HG03354 (cell line): Measurements from ENCODE around the gene CORO1C.

Source experiments
- ATAC-seq: cut with Tn5 transposase; IDR thresholded peaks from one replicate; pipeline ENCODE4 v1.9.1; 2021; ENCODE audit warnings: mild to moderate bottlenecking; ENCODE audit not compliant: unreplicated experiment, poor library complexity, severe bottlenecking

CORO1C gene

GRCh38 chr12:108728820-108729611 is 2.3 kb downstream of the CORO1C start:
- ATAC-seq, result no peak

DNA sequence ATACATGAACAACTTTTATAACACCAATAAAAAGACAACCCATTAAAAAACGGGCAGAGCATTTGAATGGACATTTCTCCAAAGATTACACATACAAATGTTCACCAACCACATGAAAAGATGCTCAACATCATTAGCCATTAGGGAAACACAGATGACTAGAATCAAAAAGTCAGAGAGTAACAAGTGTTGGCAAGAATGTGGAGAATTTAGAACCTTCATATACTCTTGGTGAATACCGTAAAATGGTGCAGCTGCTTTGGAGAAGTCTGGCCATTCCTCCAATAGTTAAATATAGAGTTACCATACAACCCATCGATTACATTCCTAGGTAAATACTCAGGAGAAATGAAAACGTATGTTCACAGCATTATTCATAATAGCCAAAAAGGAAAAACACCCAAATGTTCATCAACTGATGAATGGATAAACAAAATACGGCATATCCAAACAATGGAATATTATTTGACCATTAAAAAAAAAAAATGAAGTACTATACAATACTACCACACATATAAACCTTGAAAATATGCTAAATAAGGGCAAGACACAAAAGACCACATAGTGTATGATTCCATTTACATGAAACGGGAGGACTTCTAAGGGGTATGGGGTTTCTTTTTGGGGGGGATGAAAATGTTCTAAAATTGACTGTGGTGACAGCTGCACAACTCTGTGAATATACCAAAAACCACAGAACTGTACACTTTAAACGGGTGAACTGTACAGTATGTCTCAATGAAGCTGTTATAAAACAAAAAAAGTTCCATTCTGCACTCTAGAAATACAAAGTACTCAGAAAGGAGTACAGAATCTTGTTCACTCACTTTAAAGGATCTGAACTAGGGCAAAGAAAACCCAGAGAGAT is 3.2 kb downstream of the CORO1C start:
- ATAC-seq, result no peak

DNA sequence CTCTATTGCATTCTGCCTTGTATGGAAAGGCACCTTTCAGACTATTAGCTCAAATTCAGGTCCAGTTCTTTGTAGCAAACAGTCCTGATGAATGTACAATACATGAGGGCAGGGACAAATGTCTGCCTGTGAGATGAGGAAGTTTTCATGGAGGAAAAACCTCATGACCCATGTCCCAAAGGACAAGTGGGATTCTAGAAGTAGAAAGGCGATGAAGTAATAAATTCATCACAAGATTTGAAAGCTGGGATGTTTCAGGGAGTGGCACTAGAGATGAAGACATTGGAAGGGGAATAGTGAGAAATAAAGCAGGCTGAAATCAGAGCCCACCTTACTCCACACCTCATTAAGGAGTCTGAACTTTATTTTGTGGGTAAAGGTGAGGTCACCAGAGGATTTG is 4.2 kb downstream of the CORO1C start:
- ATAC-seq, result no peak

DNA sequence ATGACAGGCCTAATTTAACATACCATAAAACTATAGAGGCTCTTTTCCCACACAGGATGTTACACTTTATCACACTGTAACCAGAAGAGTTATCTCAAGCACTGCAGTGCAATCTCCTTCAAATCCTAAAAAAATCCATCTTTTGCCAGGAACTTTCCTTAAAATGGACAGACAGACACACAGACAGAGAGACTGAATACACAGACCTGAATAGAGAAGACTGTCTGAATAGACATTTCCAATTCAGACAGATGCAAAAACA is 6.5 kb downstream of the CORO1C start:
- no peak for ATAC-seq

DNA sequence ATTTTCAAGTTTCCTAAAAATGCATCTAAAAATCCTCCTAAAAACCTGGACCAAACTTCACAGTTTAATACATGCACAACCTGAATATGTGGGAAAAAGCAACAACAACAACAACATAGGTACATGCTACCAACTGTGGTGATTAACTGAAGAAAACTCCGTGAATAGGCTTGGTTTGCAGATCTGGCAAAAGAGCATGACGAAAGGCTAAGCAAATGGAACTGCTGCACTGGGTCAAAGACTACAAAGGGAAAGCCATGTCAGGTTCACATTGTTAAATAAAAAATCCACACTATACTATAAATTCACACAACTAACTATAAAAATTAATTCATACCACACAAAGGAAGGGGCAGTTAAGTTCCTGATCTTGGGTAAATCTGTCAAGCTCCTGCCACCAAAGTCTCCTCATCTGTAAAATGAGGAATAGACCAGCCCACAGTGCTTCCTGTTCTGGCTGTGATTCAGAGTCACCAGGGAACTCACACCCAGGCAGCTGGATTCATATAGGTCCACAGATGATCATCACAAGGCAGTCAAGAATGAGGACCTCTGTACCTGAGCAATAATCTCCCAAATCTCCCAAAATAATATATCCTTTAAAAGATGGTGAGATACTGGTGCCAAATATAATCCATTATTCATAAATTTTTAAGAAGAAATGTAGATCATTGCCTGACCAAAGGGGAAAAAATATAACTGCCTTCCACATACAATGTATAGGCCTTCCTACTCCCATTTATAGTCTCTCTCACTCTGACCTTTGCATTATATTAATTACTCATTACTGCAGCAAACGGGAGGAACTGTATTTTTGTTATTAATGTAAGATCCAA is 7.0 kb downstream of the CORO1C start:
- no peak for ATAC-seq

- no peak for ATAC-seq
Measured at GRCh38 chr12:108722992-108723766, 8.1 kb downstream of the CORO1C start.

GRCh38 chr12:108722463-108722862 is 8.9 kb downstream of the CORO1C start:
- ATAC-seq, result no peak

GRCh38 chr12:108721824-108722223 is 9.5 kb downstream of the CORO1C start:
- no peak for ATAC-seq

GRCh38 chr12:108720757-108721514 is 10.4 kb downstream of the CORO1C start:
- ATAC-seq, result no peak

- ATAC-seq, result no peak
Measured at GRCh38 chr12:108717243-108717642, 14.1 kb downstream of the CORO1C start.

DNA sequence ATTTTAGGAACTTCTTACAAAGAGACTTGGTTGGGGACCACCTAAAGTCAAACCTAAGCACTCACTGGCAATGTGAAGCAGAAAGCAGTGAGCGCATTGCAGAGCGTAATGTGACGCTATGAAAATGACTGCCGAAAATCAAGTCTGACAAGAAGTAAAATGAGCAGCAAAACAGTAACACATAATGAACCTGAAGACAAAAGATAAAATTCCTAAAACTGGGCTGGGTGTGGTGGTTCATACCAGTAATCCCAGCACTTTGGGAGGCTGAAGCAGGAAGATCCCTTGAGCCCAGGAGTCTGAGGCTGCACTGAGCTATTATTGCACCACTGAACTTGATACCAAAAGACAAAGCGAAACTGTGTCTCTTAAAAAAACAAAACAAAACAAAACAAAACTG is 16.5 kb downstream of the CORO1C start:
- no peak for ATAC-seq

GRCh38 chr12:108713471-108713870 is 17.8 kb downstream of the CORO1C start:
- no peak for ATAC-seq

- ATAC-seq, result no peak
Measured at GRCh38 chr12:108712925-108713203, 18.5 kb downstream of the CORO1C start.

- ATAC-seq, result no peak
Measured at GRCh38 chr12:108712165-108712924, 19.0 kb downstream of the CORO1C start.

DNA sequence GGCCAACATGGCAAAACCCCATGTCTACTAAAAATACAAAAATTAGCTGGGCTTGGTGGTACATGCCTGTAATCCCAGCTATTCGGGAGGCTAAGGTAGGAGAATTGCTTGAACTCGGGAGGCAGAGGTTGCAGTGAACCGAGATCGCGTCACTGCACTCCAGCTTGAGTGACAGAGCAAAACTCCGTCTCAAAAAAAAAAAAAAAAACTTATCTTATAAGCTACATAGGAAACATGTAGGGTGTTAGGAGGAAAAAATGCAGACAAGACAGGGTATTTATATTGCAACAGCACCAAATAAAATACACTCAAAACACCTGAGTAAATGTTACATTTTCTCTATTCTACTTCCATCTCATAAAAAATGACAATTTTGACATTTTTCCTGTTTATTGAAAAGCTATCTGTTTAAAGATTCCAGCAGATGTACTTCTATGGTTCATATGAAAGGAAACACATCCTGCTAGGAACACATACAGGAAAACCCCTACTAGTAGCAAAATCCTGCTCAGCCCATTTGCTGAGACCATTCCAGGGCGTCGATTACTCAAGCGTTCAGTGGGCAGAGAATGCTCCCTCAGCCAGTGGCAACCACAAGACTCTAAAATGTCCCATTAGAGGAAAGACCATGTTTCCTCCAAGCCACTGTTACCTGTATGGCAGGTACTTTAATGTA is 19.7 kb downstream of the CORO1C start:
- ATAC-seq, result no peak

DNA sequence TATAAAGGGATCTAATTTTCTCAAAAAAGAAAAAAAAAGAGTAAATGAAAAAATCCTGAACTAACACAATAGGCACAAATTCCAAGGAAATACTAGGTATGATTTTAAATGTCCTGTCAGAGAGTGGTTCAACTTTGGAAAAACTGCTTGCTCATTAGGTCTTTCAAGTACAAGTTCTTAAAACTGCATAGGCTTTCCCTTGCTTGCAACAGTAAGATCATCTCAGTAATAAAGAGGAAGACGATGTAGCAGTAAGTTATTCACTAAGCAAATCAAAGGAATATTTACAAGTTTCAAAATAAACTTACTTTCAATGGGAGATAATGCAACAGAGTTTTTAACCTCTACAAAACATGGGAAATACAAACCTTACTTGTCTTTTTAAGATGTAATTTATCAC is 21.6 kb downstream of the CORO1C start:
- no peak for ATAC-seq

DNA sequence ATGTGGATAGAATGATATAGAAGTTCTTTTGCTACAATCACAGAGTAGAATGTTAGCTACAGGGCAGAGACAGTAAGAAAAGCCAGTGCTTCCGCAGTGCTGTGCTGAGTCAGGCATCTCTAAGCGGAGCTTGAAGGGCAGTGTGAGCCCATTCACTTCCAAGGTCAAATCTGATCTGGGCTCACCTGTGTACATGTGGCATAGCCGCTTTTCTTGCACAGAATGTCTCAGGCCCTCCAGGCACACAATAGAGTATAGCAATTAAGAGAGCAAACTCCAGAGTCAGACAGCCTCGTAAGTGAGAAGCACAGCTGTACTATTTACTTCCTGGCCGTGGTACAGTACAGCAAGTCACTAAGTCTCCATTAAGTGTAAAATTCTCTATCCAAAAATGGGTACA is 26.8 kb downstream of the CORO1C start:
- ATAC-seq, result no peak
